ENCODE results near the gene OR2AE1.

OR2AE1 gene, protein sequence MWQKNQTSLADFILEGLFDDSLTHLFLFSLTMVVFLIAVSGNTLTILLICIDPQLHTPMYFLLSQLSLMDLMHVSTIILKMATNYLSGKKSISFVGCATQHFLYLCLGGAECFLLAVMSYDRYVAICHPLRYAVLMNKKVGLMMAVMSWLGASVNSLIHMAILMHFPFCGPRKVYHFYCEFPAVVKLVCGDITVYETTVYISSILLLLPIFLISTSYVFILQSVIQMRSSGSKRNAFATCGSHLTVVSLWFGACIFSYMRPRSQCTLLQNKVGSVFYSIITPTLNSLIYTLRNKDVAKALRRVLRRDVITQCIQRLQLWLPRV

GRCh38 chr7:99876933-99877332 is at the start of gene OR2AE1:
TSS of gene OR2AE1 (minus strand) at chr7:99877033. CDS start at chr7:99877033, 0 bp downstream.
- CTCF ChIA-PET, result no interaction called here

DNA sequence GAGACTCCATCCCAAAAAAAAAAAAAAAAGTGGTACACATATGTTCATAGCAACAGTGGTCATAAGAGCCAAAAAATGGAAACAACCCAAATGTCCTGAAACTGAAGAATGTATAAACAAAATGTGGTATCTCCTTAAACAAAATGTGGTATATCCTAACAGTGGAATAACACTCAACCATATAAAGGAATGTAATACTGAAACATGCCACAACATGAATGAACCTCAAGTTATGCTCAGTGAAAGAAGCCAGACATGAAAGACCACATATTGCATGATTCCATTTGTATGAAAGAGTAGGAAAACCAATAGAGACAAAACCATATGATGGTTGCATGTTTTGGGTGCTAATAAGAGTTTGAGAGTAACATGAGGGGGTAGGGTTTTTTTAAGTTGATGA is 49.5 kb upstream of the OR2AE1 start:
- H3K4me3 Mint-ChIP-seq, result no peak overlapping the region
- peaks cover 30% of the 10 kb centered on the region for H3K27me3 Mint-ChIP-seq
- no peaks in the 10 kb centered on the region for H3K9me3 Mint-ChIP-seq
- H3K27ac Mint-ChIP-seq, result no peak overlapping the region
- H3K36me3 Mint-ChIP-seq, result peaks cover 8% of the 10 kb centered on the region
- CTCF ChIA-PET, result no interaction called here
- DNase-seq, result no peak
- peaks cover 30% of the 10 kb centered on the region for H3K4me1 Mint-ChIP-seq

More at GRCh38 chr7:99876933-99877332, at the start of gene OR2AE1:
- H3K4me1 Mint-ChIP-seq, result no peaks in the 10 kb centered on the region
- H3K27me3 Mint-ChIP-seq, result no peaks in the 10 kb centered on the region
- DNase-seq, result no peak
- no peak within 1 kb of the TSS for H3K4me3 Mint-ChIP-seq
- H3K27ac Mint-ChIP-seq, result no peak within 1 kb of the TSS
- no peaks in the 10 kb centered on the region for H3K9me3 Mint-ChIP-seq
- H3K36me3 Mint-ChIP-seq, result no peaks in the 10 kb centered on the region

DNA sequence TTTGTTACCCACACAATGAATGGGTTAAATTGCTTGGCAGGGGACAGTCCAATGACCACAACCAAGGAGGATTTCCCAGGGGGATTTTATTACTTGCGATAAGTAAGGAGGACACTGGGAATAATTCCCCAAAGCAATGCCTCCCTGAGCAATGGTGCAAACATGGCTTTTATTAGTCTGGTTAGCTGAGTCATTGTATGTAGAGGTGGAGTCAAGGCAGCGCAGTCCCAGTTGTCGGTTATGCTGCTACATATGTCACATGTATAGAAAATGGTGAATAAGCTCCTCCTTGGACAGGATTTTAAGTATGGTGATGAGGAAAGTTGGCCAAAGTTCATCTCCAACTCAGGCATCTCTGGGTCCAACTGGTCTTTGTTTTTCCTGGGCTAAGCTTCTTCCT is 46.4 kb upstream of the OR2AE1 start:
- CTCF ChIA-PET, result no interaction called here
- H3K4me1 Mint-ChIP-seq, result peaks cover 20% of the 10 kb centered on the region
- peaks cover 23% of the 10 kb centered on the region for H3K36me3 Mint-ChIP-seq
- DNase-seq, result no peak
- peaks cover 21% of the 10 kb centered on the region for H3K27me3 Mint-ChIP-seq
- no peaks in the 10 kb centered on the region for H3K9me3 Mint-ChIP-seq
- H3K27ac Mint-ChIP-seq, result no peak overlapping the region
- H3K4me3 Mint-ChIP-seq, result no peak overlapping the region

DNA sequence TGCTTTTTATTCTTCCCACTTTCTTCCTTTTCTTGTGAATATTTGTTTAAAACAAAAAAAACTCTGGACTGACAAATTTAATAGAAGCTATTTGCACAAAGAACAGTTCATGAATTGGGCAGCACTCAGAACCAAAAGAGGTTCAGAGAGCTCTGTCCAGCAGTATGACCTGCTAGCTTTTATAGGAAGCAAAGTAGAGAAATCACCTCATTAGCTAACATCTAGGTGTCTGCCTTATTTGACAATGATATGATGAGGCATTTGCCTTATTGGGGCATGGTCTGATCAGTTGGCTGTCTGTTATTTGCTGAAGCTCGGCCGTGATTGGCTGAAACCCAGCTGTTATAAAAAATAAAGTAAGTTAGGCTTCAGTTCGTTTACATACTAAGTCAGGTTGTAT is 43.3 kb upstream of the OR2AE1 start:
- Mint-ChIP-seq H3K4me1 (peaks cover 44% of the 10 kb centered on the region), H3K27ac (peak overlapping the region; percentile 96), H3K27me3 (peaks cover 5% of the 10 kb centered on the region), H3K9me3 (no peaks in the 10 kb centered on the region), H3K4me3 (peak overlapping the region; percentile 95), H3K36me3 (peaks cover 42% of the 10 kb centered on the region)
- no peak for DNase-seq
- CTCF ChIA-PET, result interaction anchor here (3.0 to 10.9 kb wide), 2 partner anchors 9 to 73 kb away, joined by 18 to 169 read pairs; partner anchors contain the start of gene GJC3

GRCh38 chr7:99919814-99920112 is 42.9 kb upstream of the OR2AE1 start:
- Mint-ChIP-seq H3K4me3 (peak overlapping the region; percentile 95), H3K27ac (peak overlapping the region; percentile 96), H3K27me3 (peaks cover 5% of the 10 kb centered on the region), H3K36me3 (peaks cover 44% of the 10 kb centered on the region), H3K4me1 (peaks cover 46% of the 10 kb centered on the region), H3K9me3 (no peaks in the 10 kb centered on the region)
- CTCF ChIA-PET, result interaction anchor here (0.7 to 10.9 kb wide), 3 partner anchors 8 to 73 kb away, joined by 3 to 169 read pairs (median 18); partner anchors contain the start of gene GJC3
- DNase-seq, result no peak

DNA sequence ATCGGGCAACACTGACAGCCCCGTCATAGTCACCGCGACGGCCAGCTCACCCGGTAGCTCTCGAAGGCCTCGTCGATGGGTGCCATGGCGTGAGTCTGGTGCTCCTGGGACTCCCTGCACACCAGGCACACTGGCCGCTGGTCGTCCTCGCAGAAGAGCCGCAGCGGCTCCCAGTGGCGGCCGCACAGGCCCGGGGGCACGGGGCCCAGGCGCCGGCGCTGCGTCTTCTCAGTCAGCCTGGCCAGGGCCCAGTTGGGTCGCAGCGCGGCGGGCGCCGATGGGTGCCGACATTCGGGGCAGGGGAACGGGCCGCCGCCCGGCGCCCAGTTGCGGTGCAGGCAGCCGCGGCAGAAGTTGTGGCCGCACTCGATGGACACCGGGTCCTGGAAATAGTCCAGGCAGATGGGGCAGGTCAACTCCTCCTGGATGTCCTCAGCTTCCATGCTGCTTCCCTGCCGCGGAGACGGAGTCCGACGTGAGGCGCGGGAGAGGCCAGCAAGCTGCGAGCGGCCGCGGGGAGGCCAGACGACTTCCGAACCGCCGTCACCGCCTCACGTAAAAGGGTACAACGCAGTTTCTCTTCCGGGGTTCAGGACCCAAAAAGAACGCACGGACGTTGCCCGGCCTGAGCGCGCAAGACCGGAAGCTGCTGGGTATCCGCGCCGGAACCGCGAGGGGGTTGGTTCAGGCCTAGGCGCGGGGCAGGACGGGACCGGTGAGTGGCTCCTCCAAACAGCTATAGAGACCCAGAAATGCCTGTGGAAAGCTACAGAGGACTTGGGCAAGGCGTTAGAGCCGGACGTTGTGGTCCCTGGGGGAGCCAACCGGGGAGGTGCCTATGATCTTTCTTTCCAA is 42.4 kb upstream of the OR2AE1 start, which contains the start of gene TRIM4:
Gene TRIM4 (minus strand): TSS at position 572 of the 855 bp plus-strand sequence. CDS start 129 bp downstream, at position 443.
- peak within 1 kb of the TSS; percentile 96 for H3K27ac Mint-ChIP-seq
- peaks cover 5% of the 10 kb centered on the region for H3K27me3 Mint-ChIP-seq
- H3K36me3 Mint-ChIP-seq, result peaks cover 44% of the 10 kb centered on the region
- CTCF ChIA-PET, result interaction anchor here (0.7 to 10.9 kb wide), 3 partner anchors 9 to 74 kb away, joined by 3 to 169 read pairs (median 18); partner anchors contain the start of gene GJC3
- H3K4me1 Mint-ChIP-seq, result peaks cover 50% of the 10 kb centered on the region
- peak; percentile 94 for DNase-seq
- peak within 1 kb of the TSS; percentile 95 for H3K4me3 Mint-ChIP-seq
- H3K9me3 Mint-ChIP-seq, result no peaks in the 10 kb centered on the region

DNA sequence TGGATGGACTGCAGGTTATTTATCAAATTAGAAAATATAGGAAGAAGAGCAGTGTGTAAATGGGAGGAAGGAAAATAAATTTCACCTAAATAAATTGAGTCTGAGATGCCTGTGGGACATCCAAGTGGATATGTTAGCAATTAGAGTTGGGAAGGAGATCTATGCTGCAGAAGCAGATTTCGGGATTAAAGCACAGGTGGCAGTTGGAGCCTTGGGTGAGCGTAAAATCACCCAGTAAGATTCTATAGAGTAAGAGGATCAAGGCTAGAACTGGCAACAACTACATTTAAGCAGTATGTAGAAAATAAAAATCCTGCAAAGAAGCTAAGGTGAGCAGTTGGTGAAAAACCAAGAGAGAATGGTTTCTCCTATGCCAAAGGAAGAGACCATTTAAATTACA is 34.1 kb upstream of the OR2AE1 start:
- DNase-seq, result no peak
- no peak overlapping the region for H3K27ac Mint-ChIP-seq
- CTCF ChIA-PET, result interaction anchor here (1.3 to 10.9 kb wide), 3 partner anchors 82 to 139 kb away, joined by 3 to 169 read pairs (median 3); partner anchors contain the start of gene ZSCAN21
- no peaks in the 10 kb centered on the region for H3K27me3 Mint-ChIP-seq
- H3K36me3 Mint-ChIP-seq, result peaks cover 37% of the 10 kb centered on the region
- peaks cover 31% of the 10 kb centered on the region for H3K4me1 Mint-ChIP-seq
- no peak overlapping the region for H3K4me3 Mint-ChIP-seq
- no peaks in the 10 kb centered on the region for H3K9me3 Mint-ChIP-seq

DNA sequence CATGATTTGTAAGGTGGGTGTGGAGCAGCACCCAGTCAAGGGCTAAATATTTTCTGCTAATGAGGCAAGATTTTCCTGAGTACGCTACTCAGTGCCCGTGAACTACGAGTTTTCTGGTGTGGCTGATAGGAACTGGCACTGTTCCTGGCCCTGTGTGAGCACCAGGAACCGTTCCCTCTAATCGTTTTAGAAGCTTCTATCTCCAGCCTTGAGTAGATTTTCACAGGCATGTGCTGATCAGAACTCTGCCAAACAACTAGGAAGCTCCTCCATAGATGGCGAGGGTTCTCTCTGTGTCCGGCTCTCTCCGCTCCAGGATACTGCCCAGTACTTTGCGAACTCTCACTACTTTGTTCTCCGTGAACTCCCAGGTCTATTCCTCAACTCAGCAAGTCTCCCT is 24.7 kb upstream of the OR2AE1 start:
- peaks cover 63% of the 10 kb centered on the region for H3K36me3 Mint-ChIP-seq

DNA sequence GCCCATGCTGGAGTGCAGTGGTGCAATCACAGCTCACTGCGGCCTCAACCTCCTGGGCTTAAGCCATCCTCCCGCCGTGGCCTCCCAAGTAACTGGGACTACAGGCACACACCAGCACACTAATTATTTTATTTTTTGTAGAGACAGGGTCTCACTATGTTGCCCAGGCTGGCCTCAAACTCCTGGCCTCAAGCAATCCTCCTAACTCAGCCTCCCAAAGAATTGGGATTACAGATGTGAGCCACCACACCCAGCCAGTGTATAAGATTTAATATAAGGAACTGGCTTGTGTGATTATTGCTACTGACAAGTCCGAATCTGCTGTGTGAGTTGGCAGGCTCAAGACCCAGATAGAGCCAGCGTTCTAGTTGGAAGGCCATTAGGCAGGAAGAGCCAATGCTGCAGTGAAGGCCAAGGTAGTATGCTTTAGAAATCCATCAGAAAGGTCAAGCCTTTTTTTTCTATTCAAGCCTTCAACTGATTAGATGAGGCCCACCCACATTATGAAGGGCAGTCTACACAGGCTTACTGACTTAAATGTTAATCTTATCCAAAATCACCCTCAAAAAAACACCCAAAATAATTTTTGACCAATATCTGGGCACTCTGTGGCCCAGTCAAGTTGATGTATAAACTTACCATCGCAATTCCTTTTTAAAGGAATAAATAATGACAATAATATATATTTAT is 23.1 kb upstream of the OR2AE1 start:
- no peak overlapping the region for H3K27ac Mint-ChIP-seq
- no peak for DNase-seq
- CTCF ChIA-PET, result no interaction called here
- no peak overlapping the region for H3K4me3 Mint-ChIP-seq
- H3K4me1 Mint-ChIP-seq, result peaks cover 6% of the 10 kb centered on the region
- no peaks in the 10 kb centered on the region for H3K27me3 Mint-ChIP-seq
- H3K9me3 Mint-ChIP-seq, result no peaks in the 10 kb centered on the region
- H3K36me3 Mint-ChIP-seq, result peaks cover 56% of the 10 kb centered on the region

More for the DNA sequence above, 24.7 kb upstream of the OR2AE1 start:
- Mint-ChIP-seq H3K27me3 (no peaks in the 10 kb centered on the region), H3K9me3 (no peaks in the 10 kb centered on the region), H3K27ac (no peak overlapping the region), H3K4me3 (no peak overlapping the region), H3K4me1 (peaks cover 6% of the 10 kb centered on the region)
- DNase-seq, result no peak
- CTCF ChIA-PET, result no interaction called here

DNA sequence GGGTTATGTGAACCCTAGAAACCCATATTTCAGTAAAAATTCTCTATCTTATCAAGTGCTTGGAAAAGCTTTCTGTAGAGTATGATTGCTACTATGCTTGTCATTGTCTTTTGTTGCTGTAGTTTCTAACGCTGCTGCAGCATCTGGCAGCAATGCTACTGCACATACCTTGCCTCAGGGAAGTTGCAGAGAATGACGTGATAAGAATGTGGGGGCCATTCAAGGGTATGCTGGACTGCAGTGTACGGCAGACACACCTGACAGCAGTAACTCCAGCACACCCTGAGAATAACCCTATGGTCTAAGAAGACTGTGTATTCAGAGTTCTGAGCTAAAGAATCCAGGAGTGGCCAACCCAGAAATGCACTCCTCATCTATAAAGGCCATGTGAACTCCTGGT is 22.0 kb upstream of the OR2AE1 start:
- no peaks in the 10 kb centered on the region for H3K27me3 Mint-ChIP-seq
- H3K9me3 Mint-ChIP-seq, result no peaks in the 10 kb centered on the region
- no peak overlapping the region for H3K27ac Mint-ChIP-seq
- CTCF ChIA-PET, result no interaction called here
- peaks cover 6% of the 10 kb centered on the region for H3K4me1 Mint-ChIP-seq
- H3K4me3 Mint-ChIP-seq, result no peak overlapping the region
- peaks cover 48% of the 10 kb centered on the region for H3K36me3 Mint-ChIP-seq
- no peak for DNase-seq

GRCh38 chr7:99898023-99898357 is 21.2 kb upstream of the OR2AE1 start:
- Mint-ChIP-seq H3K9me3 (no peaks in the 10 kb centered on the region), H3K27me3 (no peaks in the 10 kb centered on the region), H3K4me1 (peaks cover 6% of the 10 kb centered on the region), H3K4me3 (no peak overlapping the region), H3K36me3 (peaks cover 46% of the 10 kb centered on the region), H3K27ac (no peak overlapping the region)
- no peak for DNase-seq
- CTCF ChIA-PET, result no interaction called here

- Mint-ChIP-seq H3K4me3 (no peak overlapping the region), H3K27ac (no peak overlapping the region), H3K4me1 (peaks cover 6% of the 10 kb centered on the region), H3K27me3 (no peaks in the 10 kb centered on the region), H3K9me3 (no peaks in the 10 kb centered on the region), H3K36me3 (peaks cover 46% of the 10 kb centered on the region)
- no peak for DNase-seq
- CTCF ChIA-PET, result no interaction called here
These were observed 20.6 kb upstream of the OR2AE1 start for GRCh38 chr7:99897322-99898022.

DNA sequence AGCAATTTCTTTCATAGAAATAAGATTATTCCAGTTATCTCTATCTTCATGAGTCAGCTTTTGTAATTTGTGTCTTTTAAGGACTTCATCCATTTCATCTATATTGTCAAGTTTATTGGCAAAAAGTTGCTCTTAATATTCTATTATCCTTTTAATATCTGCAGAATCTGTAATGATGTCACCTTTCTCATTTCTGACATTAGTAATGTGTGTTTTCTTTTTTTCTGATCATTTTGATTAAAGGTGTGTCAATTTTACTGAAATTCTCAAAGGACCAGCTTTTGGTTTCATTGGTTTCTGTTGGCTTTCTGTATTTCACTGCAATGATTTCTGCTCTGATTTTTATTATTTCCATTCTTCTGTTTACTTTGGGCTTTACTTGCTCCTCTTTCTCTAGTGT is 17.9 kb upstream of the OR2AE1 start:
- Mint-ChIP-seq H3K4me1 (peaks cover 6% of the 10 kb centered on the region), H3K27ac (no peak overlapping the region), H3K4me3 (no peak overlapping the region), H3K27me3 (no peaks in the 10 kb centered on the region), H3K9me3 (no peaks in the 10 kb centered on the region), H3K36me3 (peaks cover 49% of the 10 kb centered on the region)
- CTCF ChIA-PET, result interaction anchor here (1.1 to 1.3 kb wide), 2 partner anchors 18 to 96 kb away, joined by 3 to 4 read pairs; no protein-coding TSS in a partner anchor
- no peak for DNase-seq

GRCh38 chr7:99893280-99893679 is 16.4 kb upstream of the OR2AE1 start:
- CTCF ChIA-PET, result no interaction called here
- H3K27ac Mint-ChIP-seq, result no peak overlapping the region

More at GRCh38 chr7:99893280-99893679, 16.4 kb upstream of the OR2AE1 start:
- H3K4me3 Mint-ChIP-seq, result no peak overlapping the region
- H3K4me1 Mint-ChIP-seq, result peaks cover 6% of the 10 kb centered on the region
- DNase-seq, result no peak
- no peaks in the 10 kb centered on the region for H3K27me3 Mint-ChIP-seq
- H3K9me3 Mint-ChIP-seq, result peaks cover 4% of the 10 kb centered on the region
- H3K36me3 Mint-ChIP-seq, result peaks cover 44% of the 10 kb centered on the region
